Gastrocnemius medialis (tissue), 4 donors: ENCODE measurements around the gene SV2C. TPM values are rescaled to one million over a fixed set of nuclear protein-coding genes. Genes with fewer than 3 reads are reported as not detected.

Source experiments
- ATAC-seq, 2 donors: fragments of 150-250 bp; one replicate each; pipeline ENCODE4 v1.9.1; 2016
- DNase-seq, 2 donors: peaks; one replicate each; pipeline ENCODE4 v3.0.0-alpha.2; 2019
- H3K27ac ChIP-seq, 4 donors: fragments of 200-600 bp; sonication (generic); 1 replicate in 1 of 4; 2 replicates in 3 of 4; pipeline ENCODE4 v1.5.1; 2016 to 2018; ENCODE audit warnings: mild to moderate bottlenecking in 2 of 4, moderate library complexity in 1 of 4
- H3K27me3 ChIP-seq, 3 donors: fragments of 200-600 bp; sonication (generic) in 2 of 3; 1 replicate in 1 of 3; 2 replicates in 2 of 3; pipeline versions ENCODE4 v1.5.1 to v1.6.0; 2016 to 2019; ENCODE audit warnings: mild to moderate bottlenecking in 1 of 3, moderate library complexity in 1 of 3
- H3K36me3 ChIP-seq, 2 donors: fragments of 200-600 bp; sonication (generic) in 1 of 2; one replicate each; pipeline ENCODE4 v1.5.1; 2017 to 2018
- H3K4me1 ChIP-seq, 2 donors: fragments of 200-600 bp; sonication (generic) in 1 of 2; one replicate each; pipeline ENCODE4 v1.5.1; 2016 to 2017; ENCODE audit warnings: mild to moderate bottlenecking in 2 of 2
- H3K4me3 ChIP-seq, 4 donors: fragments of 200-600 bp; sonication (generic) in 3 of 4; 1 replicate in 1 of 4; 2 replicates in 3 of 4; pipeline ENCODE4 v1.5.1; 2016 to 2019; ENCODE audit warnings: mild to moderate bottlenecking in 2 of 4
- H3K9me3 ChIP-seq, 3 donors: fragments of 200-600 bp; sonication (generic) in 2 of 3; 1 replicate in 1 of 3; 2 replicates in 2 of 3; pipeline ENCODE4 v1.5.1; 2016 to 2019
- CTCF ChIP-seq, 5 experiments: fragments of 450-650 bp in 3 of 5; fragments of 200-600 bp in 2 of 5; sonication (generic) in 2 of 5; IDR thresholded peaks in 4 of 5; conservative IDR thresholded peaks in 1 of 5; 1 replicate in 4 of 5; 2 replicates in 1 of 5; pipeline ENCODE4 v1.5.1; 2016 to 2019; ENCODE audit warnings: antibody characterized with exemption in 5 of 5, mild to moderate bottlenecking in 3 of 5, moderate library complexity in 3 of 5
- POLR2A ChIP-seq, 2 donors: fragments of 450-650 bp; IDR thresholded peaks; one replicate each; pipeline ENCODE4 v1.6.1; 2017; ENCODE audit warnings: antibody characterized with exemption in 2 of 2, mild to moderate bottlenecking in 2 of 2, moderate library complexity in 2 of 2
- in situ Hi-C, 4 donors: fragments of 200-750 bp; cut with MboI; loops; one replicate each; pipeline versions ENCODE4 v1.15.0 to v1.8.0; 2017; ENCODE audit warnings: low sequenced_read_pairs in 4 of 4
- intact Hi-C: fragments of 100-400 bp; cut with DNase I; formaldehyde crosslinking; loops from one replicate; pipeline ENCODE4 v1.15.1; 2023; ENCODE audit warnings: low total_unique reads
- total RNA-seq, 4 donors: library from RNA; depleted of rRNA; stranded (reverse); fragments of >200 nt; gene quantifications; one replicate each; pipeline versions ENCODE4 v1.1.0 to v1.2.3, GENCODE V29; 2016

The SV2C gene
- total RNA-seq, 4 donors from 2014 or later = not detected

- ATAC-seq (no peak), DNase-seq (no peak)
- Histone ChIP-seq H3K27ac (no peak overlapping the region), H3K4me3 (no peak overlapping the region), H3K4me1 (no peaks in the 10 kb centered on the region), H3K9me3 (no peaks in the 10 kb centered on the region), H3K36me3 (no peaks in the 10 kb centered on the region), H3K27me3 (no peaks in the 10 kb centered on the region)
- in situ Hi-C loops = no loop called here
- intact Hi-C loops = no loop called here
- no peak for TF ChIP-seq POLR2A (IDR thresholded peaks at IDR 0.05)
- TF ChIP-seq CTCF (IDR thresholded peaks at IDR 0.05 in 4 of 5, conservative IDR thresholded peaks at IDR 0.05 in 1 of 5) = no peak
Observed at GRCh38 chr5:76305269-76305668, 222.1 kb downstream of the SV2C start.

GRCh38 chr5:76305775-76306174 lies 222.6 kb downstream of the SV2C start:
- Histone ChIP-seq H3K4me3 (no peak overlapping the region), H3K4me1 (no peaks in the 10 kb centered on the region), H3K27ac (no peak overlapping the region), H3K9me3 (no peaks in the 10 kb centered on the region), H3K36me3 (no peaks in the 10 kb centered on the region), H3K27me3 (no peaks in the 10 kb centered on the region)
- TF ChIP-seq CTCF (IDR thresholded peaks at IDR 0.05 in 4 of 5, conservative IDR thresholded peaks at IDR 0.05 in 1 of 5) (no peak), POLR2A (IDR thresholded peaks at IDR 0.05) (no peak)
- intact Hi-C loops = no loop called here
- DNase-seq (no peak), ATAC-seq (no peak)
- in situ Hi-C loops = no loop called here

- Histone ChIP-seq H3K4me1 (no peaks in the 10 kb centered on the region), H3K27ac (no peak overlapping the region), H3K27me3 (no peaks in the 10 kb centered on the region), H3K9me3 (no peaks in the 10 kb centered on the region), H3K36me3 (no peaks in the 10 kb centered on the region), H3K4me3 (no peak overlapping the region)
- no peak for ATAC-seq
- intact Hi-C loops = no loop called here
- TF ChIP-seq POLR2A (IDR thresholded peaks at IDR 0.05) = no peak
- no peak for TF ChIP-seq CTCF (IDR thresholded peaks at IDR 0.05 in 4 of 5, conservative IDR thresholded peaks at IDR 0.05 in 1 of 5)
- in situ Hi-C loops = no loop called here
- no peak for DNase-seq
Observed at GRCh38 chr5:76310208-76310607, 227.0 kb downstream of the SV2C start.

GRCh38 chr5:76312783-76313182 lies 229.6 kb downstream of the SV2C start:
- in situ Hi-C loops = no loop called here
- no peak for ATAC-seq

More at GRCh38 chr5:76312783-76313182, 229.6 kb downstream of the SV2C start:
- Histone ChIP-seq H3K4me3 (no peak overlapping the region), H3K27ac (no peak overlapping the region), H3K4me1 (no peaks in the 10 kb centered on the region), H3K27me3 (no peaks in the 10 kb centered on the region), H3K9me3 (no peaks in the 10 kb centered on the region), H3K36me3 (no peaks in the 10 kb centered on the region)
- TF ChIP-seq CTCF (IDR thresholded peaks at IDR 0.05 in 4 of 5, conservative IDR thresholded peaks at IDR 0.05 in 1 of 5) (no peak), POLR2A (IDR thresholded peaks at IDR 0.05) (no peak)
- intact Hi-C loops = no loop called here
- no peak for DNase-seq
